ENCODE results near the gene PLS1.
"Not testable (repeated sequence)": the region's sequence is repeated elsewhere in the genome, so short reads cannot be mapped to it uniquely, and the experiment has no call there.

Gene PLS1, protein sequence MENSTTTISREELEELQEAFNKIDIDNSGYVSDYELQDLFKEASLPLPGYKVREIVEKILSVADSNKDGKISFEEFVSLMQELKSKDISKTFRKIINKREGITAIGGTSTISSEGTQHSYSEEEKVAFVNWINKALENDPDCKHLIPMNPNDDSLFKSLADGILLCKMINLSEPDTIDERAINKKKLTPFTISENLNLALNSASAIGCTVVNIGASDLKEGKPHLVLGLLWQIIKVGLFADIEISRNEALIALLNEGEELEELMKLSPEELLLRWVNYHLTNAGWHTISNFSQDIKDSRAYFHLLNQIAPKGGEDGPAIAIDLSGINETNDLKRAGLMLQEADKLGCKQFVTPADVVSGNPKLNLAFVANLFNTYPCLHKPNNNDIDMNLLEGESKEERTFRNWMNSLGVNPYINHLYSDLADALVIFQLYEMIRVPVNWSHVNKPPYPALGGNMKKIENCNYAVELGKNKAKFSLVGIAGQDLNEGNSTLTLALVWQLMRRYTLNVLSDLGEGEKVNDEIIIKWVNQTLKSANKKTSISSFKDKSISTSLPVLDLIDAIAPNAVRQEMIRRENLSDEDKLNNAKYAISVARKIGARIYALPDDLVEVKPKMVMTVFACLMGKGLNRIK

DNA sequence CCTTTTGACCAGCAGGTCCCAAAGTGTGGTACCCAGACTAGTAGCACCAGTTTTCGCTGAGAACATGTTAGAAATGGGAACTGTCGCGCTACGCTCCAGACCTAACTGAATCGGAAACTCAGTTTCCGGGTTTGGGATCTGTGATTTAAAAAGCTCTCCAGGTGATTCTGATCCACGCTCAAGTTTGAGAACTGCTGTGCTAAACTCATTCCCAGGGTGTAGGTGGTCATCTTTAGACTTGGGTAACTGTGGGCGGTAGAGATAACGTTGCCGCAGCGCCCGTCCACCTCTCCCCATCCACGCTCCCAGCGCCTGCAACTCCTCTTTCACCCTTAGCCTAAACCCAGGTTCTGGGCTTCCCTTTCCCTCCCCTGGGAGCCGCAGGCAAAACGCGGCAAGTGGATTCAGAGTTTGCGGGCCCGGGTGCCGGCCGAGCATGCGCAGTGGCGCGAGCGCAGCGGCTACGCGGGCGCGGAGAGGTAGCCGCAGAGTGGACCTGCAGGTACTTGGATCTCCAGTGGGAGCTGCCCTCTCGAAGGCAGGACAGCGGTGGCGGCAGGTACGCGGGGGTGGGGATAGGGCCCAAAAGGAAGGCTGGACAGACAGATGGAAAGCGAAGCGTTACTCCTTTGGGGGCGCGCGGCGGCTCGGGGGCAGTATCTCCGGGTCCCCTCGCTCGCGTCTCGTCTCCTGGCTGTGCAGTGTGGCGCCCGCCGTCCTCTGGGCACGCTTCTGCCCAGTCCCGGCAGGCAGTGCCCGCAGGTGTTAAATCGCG, at the start of gene PLS1:
Gene PLS1, plus strand, starts transcription at position 443 of the 775 bp plus-strand sequence. CDS start 67,845 bp downstream, outside the sequence.
- peak; percentile 96 for DNase-seq

DNA sequence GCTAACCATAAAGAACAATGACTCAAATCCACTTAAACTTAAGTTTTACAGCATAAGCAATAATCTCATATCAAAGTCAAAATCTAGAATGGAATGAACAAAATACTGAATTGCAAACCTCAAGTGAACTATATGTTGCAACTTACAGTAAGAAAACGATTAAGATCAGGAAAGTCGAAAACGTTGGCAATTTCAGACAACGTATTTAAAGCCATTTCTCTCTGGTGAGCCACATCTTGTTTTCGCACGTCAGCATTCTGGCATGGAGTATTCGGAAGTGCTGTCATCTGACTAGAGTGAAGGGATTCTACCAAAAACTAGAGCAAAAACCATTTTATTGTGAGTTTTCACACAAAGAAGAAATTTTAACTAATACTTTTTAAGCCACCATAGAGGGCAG, 46.2 kb upstream of the PLS1 start:
- DNase-seq = no peak

DNA sequence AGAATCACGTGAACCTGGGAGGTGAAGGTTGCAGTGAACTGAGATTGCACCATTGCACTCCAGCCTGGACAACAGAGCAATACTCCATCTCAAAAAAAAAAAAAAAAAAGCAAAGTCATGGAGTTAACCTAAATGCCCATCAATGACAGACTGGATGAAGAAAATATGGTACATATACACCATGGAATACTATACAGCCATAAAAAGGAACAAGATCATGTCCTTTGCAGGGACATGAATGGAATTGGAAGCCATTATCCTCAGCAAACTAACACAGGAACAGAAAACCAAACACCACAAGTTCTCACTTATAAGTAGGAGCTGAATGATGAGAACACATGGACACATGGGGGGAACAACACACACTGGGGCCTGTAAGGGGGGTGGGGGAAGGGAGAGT, 43.6 kb upstream of the PLS1 start:
- DNase-seq = not testable (repeated sequence)

DNA sequence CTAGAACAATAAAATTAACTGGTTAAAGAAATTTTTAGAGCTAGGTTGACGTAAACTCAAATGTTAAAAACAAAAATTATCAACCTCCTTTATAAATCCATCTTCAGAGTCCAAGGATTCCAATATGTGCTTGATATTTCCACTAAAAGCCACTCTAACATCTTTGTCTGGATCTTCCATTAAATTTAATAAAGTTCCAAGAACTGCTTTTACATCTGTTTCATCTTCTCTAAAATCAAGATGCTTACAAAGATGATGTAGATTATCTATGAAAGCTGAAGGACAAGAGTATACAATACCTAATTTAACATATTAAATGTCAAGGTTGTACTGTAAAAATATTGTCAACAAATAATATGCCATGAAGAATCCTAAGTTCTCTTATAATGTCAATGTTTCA, 42.5 kb upstream of the PLS1 start:
- DNase-seq = no peak

DNA sequence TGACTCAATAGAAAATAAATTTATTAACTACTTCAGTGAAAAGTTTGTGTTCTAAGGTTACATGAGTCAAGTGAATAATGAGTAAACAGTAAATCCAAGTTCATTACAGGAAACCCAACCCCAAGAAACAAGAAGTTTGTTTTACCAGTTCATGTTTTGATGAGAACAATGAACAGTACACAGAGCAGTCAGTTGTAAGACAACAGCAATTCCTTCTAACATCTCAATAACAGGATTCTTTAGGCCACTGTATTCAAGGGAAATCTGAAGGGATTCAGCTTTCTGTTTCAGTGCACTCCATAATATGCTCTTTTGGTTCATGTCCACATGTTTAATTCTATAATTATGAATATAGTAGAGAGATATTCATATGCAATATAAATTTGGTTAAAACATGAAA, 36.1 kb upstream of the PLS1 start:
- no peak for DNase-seq

DNA sequence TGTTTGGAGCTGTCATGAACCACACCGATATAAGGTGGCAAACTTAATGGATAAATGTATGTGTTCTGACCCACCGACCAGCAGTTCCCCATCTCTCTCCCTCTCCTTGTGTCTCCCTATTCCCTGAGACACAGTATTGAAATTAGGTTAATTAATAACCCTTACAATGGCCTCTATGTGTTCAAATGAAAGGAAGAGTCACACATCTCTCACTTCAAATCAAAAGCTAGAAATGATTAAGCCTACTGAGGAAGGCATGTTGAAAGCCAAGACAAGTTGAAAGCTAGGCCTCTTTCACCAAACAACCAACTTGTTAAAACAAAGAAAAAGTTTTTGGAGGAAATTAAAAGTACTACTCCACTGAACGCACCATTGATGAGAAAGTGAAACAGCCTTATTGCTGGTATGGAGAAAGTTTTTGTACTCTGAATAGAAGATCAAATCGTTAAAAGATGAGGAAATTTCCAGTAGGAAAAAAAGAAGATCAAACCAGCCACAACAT, 32.6 kb upstream of the PLS1 start:
- DNase-seq = no peak

DNA sequence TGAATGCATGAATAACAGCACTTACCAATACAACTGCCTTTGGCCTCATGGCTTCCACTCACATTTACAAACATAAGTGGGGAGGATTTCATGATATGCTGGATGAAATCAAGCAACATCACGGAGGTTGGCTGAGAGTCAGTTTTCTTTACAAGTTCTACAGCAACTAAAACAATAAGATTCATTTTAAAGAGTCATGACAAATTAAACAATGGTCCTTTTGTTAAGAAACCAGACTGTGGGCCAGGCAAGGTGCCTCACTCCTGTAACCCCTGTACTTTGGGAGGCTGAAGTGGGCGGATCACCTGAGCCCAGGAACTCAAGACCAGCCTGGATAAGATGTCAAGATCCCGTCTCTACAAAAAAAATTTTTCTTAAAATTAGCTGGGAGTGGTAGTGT, 30.1 kb upstream of the PLS1 start:
- no peak for DNase-seq

DNA sequence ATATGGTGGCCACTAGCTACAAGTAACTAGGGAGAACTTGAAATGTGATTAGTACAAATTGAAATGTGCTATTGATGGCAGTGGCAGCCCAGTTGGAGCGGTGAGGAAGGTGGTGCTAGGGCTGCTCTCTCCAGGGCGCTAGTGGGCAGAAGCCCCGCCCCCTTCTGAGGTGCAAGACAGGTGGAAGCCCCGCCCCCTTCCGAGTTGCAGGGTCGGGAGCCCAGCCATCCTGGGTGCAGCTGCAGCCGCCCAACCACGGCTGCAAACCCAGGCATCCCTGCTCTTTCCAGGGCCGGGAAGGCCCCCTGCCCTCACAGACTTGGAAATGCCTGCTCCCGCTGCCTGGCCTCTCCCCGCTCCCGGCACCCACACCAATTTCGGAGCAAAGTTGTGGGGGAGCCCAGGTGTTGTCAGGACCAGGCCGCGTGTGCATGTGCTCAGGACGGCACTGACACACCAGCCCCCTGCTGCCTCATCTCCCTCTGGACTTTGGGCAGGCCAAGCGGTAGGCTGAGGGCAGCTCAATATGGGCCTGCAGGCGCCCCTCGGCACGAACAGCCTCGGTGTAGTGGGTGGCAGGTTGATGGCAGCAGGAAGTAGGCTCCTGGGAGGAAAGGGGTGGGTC, 27.7 kb upstream of the PLS1 start:
- no peak for DNase-seq

DNA sequence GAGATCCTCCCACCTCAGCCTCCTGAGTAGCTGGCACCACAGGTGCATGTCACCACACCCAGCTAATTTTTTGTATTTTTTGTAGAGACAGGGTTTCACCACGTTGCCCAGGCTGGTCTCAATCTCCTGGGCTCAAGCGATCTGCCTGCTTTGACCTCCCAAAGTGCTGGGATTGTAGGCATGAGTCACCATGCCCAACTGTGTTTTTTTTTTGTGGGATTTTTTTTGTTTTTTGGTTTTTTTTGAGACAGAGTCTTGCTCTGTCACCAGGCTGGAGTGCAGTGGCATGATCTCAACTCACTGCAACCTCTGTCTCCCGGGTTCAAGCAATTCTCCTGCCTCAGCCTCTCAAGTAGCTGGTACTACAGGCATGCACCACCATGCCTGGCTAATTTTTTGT, 26.8 kb upstream of the PLS1 start:
- not testable (repeated sequence) for DNase-seq

DNA sequence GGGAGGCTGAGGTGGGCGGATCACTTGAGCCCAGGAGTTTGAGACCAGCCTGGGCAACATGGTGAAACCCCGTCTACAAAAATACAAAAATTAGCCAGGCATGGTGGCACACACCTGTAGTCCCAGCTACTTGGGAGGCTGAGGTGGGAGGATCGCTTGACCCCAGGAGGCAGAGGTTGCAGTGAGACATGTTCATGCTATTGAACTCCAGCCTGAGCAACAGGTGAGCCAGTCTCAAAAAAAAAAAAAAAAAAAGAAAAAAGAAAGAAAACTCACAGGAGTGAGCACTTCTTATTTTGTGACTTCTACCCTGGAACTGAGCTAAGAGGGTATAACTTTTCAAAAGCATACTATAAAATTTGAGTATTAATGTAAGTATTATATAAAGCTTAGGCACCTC, 22.0 kb upstream of the PLS1 start:
- DNase-seq = not testable (repeated sequence)

DNA sequence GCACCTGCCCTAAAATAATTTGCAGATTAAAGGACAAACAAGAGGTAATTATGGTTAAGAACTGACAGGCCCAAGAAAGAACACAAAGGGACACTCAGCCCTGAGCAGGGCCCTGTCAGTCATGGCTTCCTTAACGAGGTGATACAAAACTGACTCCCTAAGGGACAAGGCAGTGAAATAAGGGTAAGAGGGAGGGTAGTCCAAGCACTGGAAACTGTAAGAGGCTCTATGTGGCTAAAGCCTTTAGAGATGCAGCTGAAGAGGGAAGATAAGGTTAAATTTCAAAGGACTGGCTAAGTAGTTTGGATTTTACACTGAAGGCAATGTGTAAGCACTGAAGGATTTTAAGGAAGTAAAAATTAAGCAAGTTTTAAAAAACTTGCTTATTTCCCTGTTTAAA, 21.5 kb upstream of the PLS1 start:
- no peak for DNase-seq

DNA sequence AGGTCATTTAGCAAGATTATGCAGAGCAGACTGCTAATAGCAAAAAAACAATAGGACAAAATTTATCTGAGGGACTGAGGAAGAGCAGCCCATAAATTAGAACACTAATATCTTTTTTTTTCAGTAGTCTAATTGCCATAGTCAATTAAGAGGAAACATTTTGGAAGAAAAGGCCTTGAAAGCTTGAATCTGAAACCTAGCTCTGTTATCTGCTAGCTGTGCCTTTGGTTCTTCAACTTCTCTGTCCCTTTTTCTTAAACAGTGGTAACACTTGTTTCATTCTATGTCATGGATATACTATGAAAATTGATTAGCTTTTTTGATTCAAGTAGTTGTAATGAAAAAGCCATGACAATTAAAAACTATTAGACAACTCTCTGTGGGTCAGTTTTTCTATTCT, 19.4 kb upstream of the PLS1 start:
- no peak for DNase-seq

DNA sequence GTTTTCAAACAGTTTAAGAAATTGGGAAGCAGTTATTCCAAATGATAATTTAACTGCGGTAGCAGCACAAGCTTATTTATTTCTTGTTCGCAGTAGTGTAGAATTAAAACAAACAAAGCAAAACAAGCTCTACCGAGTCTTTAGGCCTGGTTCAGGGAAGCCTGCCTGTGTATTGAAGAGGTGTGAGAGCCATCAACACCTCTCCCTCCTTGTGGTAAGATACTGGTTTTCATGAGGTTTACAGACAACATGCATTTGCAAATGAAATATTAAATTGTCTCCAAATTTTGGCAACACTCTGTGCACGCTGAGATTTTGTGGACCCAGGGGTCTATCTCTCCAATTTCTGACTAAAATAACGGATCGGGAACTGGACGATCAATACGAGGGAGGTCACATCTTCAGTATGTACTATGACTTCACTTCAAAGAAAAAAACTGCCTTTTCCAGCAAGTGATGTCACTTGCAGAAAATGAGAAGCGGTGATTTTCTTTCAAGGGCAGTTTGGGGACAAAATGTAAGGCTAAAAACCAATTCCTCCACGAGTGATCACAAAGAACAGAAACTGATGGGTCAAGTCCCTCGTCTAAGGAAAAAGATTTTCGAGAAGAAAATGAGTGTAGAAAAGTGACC, 18.4 kb upstream of the PLS1 start:
- DNase-seq = no peak

DNA sequence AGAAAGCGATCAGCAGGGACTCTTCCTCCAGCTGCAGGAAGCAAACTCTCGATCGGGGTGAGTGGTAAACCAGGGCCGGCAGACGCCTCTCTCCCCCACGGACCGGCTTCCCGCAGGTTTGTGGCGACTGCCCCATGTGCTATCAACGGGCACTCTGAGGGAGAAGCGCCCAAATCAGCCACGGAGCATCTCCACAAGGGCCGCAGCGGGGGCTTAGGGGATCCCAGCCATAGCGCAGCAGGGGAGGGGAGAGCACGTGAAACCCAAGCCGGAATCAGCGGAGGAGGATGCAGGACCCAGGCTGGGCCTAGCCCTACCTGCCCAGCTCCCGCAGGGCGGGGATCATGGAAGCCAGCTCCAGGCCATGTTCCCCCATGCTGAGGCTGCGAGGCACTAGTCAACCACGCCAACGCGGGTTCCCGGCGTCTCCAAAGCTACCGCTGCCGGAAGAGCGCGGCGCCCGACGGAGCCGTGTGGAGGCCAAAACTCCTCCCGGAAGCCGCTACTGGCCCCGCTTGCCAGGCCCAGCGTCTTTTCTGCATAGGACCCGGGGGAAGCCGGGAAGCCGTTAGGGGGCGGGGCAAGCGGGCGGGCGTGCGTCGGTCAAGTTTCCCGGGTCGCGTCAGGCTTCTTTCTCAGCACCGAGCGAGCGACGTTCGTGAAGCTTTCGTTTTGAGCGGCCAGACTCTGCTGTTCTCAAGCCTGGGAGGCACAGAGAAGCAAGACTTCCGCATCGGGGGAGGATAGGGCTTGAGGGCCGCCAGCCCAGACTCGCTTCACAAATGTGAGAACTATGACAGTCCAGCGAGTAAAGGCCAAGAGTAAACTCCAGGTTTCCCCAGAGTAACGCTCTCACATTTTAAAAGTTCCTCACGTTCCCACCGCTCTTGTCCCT, 17.6 kb upstream of the PLS1 start, which contains the start of gene ATR:
Gene ATR, minus strand, starts transcription at position 405 of the 895 bp plus-strand sequence. Its CDS starts 29 bp downstream, at position 376.
- peak; percentile 99 for DNase-seq

DNA sequence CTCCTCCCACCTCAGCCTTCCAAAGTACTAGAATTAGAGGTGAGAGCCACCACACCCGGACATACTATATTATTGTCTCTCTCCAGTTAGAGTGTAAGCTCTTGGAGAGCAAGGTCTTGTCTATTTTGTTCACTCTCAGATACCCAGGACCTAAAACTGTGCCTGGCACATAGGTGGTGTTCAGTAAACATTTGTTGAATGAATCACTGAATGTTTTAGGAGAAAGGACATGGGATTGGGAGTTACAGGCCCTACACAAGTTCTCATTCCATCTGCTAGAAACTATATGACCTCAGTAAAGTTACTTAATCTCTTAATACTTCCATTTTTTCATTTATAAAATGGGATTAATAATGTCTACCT, 16.2 kb upstream of the PLS1 start:
- no peak for DNase-seq

DNA sequence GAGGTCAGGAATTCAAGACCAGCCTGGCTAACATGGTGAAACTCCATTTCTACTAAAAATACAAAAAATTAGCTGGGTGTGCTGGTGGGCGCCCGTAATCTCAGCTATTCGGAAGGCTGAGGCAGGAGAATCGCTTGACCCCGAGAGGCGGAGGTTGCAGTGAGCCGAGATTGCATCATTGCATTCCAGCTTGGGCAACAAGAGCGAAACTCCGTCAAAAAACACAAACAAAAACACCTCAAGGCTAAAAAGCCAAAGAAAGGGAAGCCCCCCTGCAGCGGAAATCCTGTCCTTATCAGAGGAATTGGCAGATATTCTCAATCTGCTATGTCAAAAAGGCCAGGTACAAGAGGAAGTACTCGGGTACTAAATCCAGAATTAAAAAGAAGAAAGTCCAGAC, 15.1 kb upstream of the PLS1 start:
- DNase-seq = not testable (repeated sequence)

DNA sequence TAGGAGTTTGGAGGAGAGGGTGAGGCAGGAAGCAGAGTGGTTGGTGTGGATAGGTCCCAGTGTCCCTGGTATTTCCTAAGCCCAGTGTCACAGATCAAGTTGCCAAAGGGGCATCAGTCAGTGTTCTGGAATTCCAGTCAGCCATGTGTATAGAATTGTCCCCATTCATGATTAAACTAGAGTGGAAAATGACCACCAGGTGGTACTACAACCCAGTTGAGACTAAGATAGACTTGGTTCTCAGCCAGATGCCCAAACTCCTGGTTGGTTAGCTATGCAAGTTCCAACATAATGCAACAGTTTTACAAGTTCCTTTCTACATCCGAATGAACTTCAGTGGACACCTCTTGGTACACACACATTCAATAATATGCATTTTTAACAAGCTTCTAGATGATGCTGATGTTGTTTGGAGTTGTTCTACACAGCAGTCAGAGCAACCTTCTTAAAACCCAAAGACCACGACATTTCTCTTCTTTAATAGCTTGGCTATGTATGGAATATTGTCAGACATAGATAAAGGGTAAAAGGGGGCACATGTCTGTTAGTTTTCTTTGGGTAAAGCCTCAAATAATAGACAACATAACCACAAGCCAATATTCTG, 9.3 kb upstream of the PLS1 start:
- peak; percentile 67 for DNase-seq

DNA sequence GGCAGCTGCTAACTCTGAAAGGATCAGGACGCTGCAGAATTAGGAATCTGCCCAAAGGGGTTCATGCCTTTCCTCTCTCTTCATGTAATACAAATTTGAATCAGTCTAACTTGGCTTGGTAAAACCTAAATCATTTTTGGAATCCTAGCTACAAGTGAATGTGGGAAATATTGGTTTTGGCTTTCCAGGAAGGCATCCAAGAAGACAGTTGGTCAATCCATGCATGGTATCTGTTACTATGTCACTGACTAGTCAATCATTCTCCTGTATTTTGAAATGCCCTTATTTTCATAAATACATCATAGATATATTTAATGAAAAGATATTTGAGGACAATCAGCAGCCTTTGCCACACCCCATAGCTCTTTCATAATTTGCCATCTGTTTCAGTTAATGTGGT, 7.5 kb upstream of the PLS1 start:
- no peak for DNase-seq

DNA sequence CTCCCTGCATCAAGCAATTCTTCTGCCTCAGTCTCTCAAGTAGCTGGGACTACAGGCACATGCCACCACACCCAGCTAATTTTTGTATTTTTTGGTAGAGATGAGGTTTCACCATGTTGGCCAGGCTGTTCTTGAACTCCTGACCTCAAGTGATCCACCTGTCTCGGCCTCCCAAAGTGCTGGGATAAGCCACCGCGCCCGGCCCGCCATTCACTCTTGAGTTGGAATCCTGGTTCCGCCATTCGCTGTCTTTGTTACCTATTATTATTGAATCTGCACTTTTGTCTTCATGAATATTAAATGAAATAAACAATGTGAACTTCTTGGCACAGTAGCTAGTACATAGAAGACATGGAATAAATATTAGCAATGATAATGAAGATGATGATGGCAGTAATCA, 3.9 kb upstream of the PLS1 start:
- not testable (repeated sequence) for DNase-seq

DNA sequence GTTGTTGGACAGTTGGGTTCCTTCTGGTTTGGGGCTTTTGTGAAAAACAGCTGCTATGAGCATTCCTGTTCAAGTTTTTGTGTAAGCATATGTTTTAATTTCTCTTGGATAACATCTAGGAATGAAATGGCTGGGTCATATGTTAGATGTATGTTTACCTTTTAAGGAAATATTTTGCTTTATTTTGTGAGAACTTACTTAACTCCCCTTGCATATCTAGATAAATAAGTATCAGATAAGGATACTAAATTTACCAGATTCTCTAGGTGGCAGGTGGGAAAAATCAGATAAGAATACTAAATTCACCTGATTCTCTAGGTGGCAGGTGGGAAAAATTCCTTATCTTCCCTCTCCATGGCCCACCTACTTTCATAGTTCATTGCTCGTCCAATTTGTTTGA, 1.1 kb upstream of the PLS1 start:
- no peak for DNase-seq

DNA sequence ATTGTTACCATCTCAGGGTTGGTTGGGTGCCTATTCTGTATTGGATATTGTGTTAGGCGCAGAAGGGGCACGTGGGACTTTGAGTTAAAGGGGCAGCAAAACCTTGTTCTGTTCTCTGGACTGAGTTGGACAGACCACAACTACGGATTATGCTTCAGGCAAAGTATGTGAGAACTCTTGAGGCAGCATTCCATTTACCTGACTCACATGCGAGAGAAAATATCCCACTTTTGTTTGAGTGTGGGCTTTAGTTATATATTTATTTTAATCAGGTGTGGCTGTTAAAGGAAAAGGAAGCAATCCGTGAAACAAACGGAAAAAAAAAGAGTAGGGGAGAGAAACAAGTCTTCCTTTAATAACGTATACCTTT, 627 bp upstream of the PLS1 start:
- no peak for DNase-seq
